ENCODE results near the gene TMCO4.
"Not testable (repeated sequence)": the region's sequence is repeated elsewhere in the genome, so short reads cannot be mapped to it uniquely, and the experiment has no call there.

TMCO4 gene

DNA sequence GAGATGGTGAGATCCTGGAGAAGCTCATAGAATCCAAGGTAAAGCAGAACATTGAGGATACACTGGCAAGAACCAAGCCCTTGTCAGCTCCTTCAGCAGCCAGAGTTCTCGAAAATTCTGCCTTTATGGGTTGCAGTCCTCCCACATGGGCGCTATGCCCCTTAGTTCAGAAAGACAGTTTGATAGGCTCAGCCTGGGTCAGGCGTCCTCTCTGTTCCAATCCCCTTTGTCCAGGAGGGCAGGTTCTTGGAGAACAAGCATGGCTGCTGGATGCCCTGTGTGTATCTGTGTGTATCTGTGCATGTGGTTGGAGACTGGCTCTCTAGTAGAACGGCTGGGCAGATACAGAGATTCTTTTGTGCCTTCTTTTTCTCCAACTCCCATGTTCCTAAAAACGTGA is 163.7 kb downstream of the TMCO4 start:
- no peak for DNase-seq

DNA sequence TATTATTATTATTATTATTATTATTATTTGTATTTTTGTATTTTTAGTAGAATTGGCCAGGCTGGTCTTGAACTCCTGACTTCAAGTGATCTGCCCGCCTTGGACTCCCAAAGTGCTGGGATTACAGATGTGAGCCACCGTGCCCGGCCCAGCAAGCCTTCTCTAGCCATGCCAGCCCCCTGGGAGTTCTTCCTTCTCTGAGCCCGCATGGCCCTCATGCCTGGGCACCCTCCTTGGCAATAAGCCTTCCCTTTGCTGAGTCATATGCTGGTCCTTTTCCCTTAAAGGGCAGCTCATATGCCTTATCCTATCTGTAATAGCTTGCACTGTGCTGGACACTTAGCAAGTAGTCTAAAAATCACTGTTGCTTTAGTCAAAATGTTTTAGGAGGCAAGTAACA is 164.1 kb downstream of the TMCO4 start:
- DNase-seq, result no peak

DNA sequence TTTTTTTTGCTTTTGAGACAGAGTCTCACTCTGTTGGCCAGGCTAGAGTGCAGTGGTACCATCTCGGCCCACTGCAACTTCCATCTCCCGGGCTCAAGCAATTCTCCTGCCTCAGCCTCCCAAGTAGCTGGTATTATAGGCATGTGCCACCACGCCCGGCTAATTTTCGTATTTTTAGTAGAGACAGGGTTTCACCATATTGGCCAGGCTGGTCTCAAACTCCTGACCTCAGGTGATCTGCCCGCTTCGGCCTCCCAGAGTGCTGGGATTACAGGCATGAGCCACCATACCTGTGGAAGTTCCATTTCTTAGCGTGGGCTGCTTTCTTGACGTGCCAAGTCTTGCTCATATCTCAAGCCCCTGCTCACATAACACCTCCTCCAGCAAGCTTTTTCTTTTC is 164.7 kb downstream of the TMCO4 start:
- DNase-seq, result not testable (repeated sequence)

DNA sequence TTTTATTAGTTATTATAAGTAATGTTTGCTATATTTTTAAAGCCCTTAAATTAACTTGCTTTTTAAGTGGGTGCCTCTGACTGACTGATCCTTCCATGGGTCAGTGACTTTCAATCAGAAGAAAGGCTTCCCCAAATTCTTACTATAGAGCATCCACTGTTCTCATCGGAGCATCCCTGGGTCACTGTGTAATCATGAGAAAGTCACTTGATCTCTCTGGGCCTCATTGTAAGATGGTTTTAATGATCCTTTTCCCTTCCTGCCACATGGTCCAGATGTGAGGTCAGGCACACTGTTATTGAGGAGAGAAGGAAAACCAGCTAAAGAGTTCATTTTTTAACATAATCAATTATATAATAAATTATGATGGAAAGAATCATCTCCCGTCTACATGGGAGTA is 166.6 kb downstream of the TMCO4 start:
- DNase-seq, result no peak
